Activated CD4-positive, alpha-beta memory T cell treated with anti-CD3 and anti-CD28 coated beads, Interleukin-2, amount 10 ng/mL, durations not matched to agents 7 days and 5 days (primary cell): ENCODE measurements around the gene DHX38. TPM values are rescaled to one million over a fixed set of nuclear protein-coding genes. Genes with fewer than 3 reads are reported as not detected.
A peak's percentile ranks its signal among the peaks of the same experiment; 100 is the strongest.
"Not testable (repeated sequence)": the region's sequence is repeated elsewhere in the genome, so short reads cannot be mapped to it uniquely, and the experiment has no call there.

Experiments
- CTCF ChIA-PET: fragments of 350-600 bp; sonication (Branson Sonifier 250); formaldehyde crosslinking; loops from one replicate; lab custom pipeline; 2021; ENCODE audit warnings: antibody characterized with exemption, inconsistent platforms; lab: Charles Lee
- POLR2A ChIA-PET: fragments of 350-600 bp; sonication (Branson Sonifier 250); formaldehyde crosslinking; loops from one replicate; lab custom pipeline; 2021; ENCODE audit warnings: antibody characterized with exemption; lab: Charles Lee
- DNase-seq: peaks from one replicate; pipeline ENCODE4 v3.0.0-alpha.2; 2020
- H3K27ac Mint-ChIP-seq: one replicate; pipeline ENCODE4 v1.8.0; 2021; ENCODE audit warnings: mild to moderate bottlenecking, mixed read lengths
- H3K27me3 Mint-ChIP-seq: one replicate; pipeline ENCODE4 v1.8.0; 2021; ENCODE audit warnings: mixed read lengths
- H3K36me3 Mint-ChIP-seq: one replicate; pipeline ENCODE4 v1.8.0; 2021; ENCODE audit warnings: low read depth, mixed read lengths
- H3K4me1 Mint-ChIP-seq: one replicate; pipeline ENCODE4 v1.8.0; 2021; ENCODE audit warnings: mixed read lengths
- H3K4me3 Mint-ChIP-seq: one replicate; pipeline ENCODE4 v1.8.0; 2021; ENCODE audit warnings: mild to moderate bottlenecking, mixed read lengths
- H3K9me3 Mint-ChIP-seq: one replicate; pipeline ENCODE4 v1.8.0; 2021; ENCODE audit warnings: mixed read lengths
- total RNA-seq, 2 experiments: library from RNA; stranded (reverse); gene quantifications; one replicate each; pipeline ENCODE4 v1.2.3, GENCODE V29; 2021

Gene DHX38
- total RNA-seq: 10 to 100 TPM; 70.2 to 70.7 TPM

GRCh38 chr16:72093448-72094265, at the start of gene DHX38, which contains the start of gene TXNL4B:
TSS of gene DHX38 (plus strand) at chr16:72093847. CDS start at chr16:72096158, 2,311 bp downstream.
TSS of gene TXNL4B (minus strand) at chr16:72093620. CDS start at chr16:72090749, 2,871 bp downstream.
- H3K27ac Mint-ChIP-seq: peak within 1 kb of the TSS; percentile 95
- H3K4me3 Mint-ChIP-seq: peak within 1 kb of the TSS; percentile 96
- no peaks in the 10 kb centered on the region for H3K27me3 Mint-ChIP-seq
- peaks cover 52% of the 10 kb centered on the region for H3K36me3 Mint-ChIP-seq
- no peaks in the 10 kb centered on the region for H3K9me3 Mint-ChIP-seq
- ChIA-PET POLR2A (interaction anchor here (0.9 to 1.7 kb wide), 13 partner anchors 9 to 571 kb away, joined by 3 to 6 read pairs (median 3); partner anchors contain the start of genes AP1G1 and IST1), CTCF (interaction anchor here (0.8 to 2.9 kb wide), 8 partner anchors 20 to 570 kb away, joined by 3 to 11 read pairs (median 3); partner anchors contain the start of gene HPR)
- peak; percentile 95 for DNase-seq
- peaks cover 43% of the 10 kb centered on the region for H3K4me1 Mint-ChIP-seq

GRCh38 chr16:72044296-72044695, 49.4 kb upstream of the DHX38 start:
- no peak overlapping the region for H3K4me3 Mint-ChIP-seq
- ChIA-PET CTCF (no interaction called here), POLR2A (no interaction called here)
- peaks cover 8% of the 10 kb centered on the region for H3K36me3 Mint-ChIP-seq
- H3K27me3 Mint-ChIP-seq: no peaks in the 10 kb centered on the region
- H3K9me3 Mint-ChIP-seq: peaks cover 6% of the 10 kb centered on the region
- no peak overlapping the region for H3K27ac Mint-ChIP-seq
- H3K4me1 Mint-ChIP-seq: no peaks in the 10 kb centered on the region
- DNase-seq: no peak

GRCh38 chr16:72044825-72045359, 48.8 kb upstream of the DHX38 start:
- Mint-ChIP-seq H3K4me1 (no peaks in the 10 kb centered on the region), H3K36me3 (peaks cover 8% of the 10 kb centered on the region), H3K27ac (no peak overlapping the region), H3K27me3 (no peaks in the 10 kb centered on the region), H3K4me3 (no peak overlapping the region), H3K9me3 (peaks cover 8% of the 10 kb centered on the region)
- ChIA-PET CTCF (no interaction called here), POLR2A (no interaction called here)
- DNase-seq: no peak

- no peaks in the 10 kb centered on the region for H3K4me1 Mint-ChIP-seq
- H3K27ac Mint-ChIP-seq: no peak overlapping the region
- CTCF ChIA-PET: no interaction called here
- no peaks in the 10 kb centered on the region for H3K27me3 Mint-ChIP-seq
- H3K36me3 Mint-ChIP-seq: peaks cover 6% of the 10 kb centered on the region
- POLR2A ChIA-PET: no interaction called here
- peaks cover 11% of the 10 kb centered on the region for H3K9me3 Mint-ChIP-seq
- no peak overlapping the region for H3K4me3 Mint-ChIP-seq
- no peak for DNase-seq
Measured at GRCh38 chr16:72049110-72049509, 44.5 kb upstream of the DHX38 start.

GRCh38 chr16:72050769-72051464, 42.7 kb upstream of the DHX38 start:
- Mint-ChIP-seq H3K27me3 (no peaks in the 10 kb centered on the region), H3K27ac (no peak overlapping the region), H3K4me3 (no peak overlapping the region), H3K4me1 (no peaks in the 10 kb centered on the region), H3K36me3 (peaks cover 6% of the 10 kb centered on the region), H3K9me3 (peaks cover 11% of the 10 kb centered on the region)
- DNase-seq: no peak
- ChIA-PET CTCF (no interaction called here), POLR2A (no interaction called here)

- Mint-ChIP-seq H3K4me1 (no peaks in the 10 kb centered on the region), H3K27ac (no peak overlapping the region), H3K36me3 (peaks cover 6% of the 10 kb centered on the region), H3K27me3 (no peaks in the 10 kb centered on the region), H3K4me3 (no peak overlapping the region), H3K9me3 (peaks cover 11% of the 10 kb centered on the region)
- ChIA-PET POLR2A (no interaction called here), CTCF (no interaction called here)
- DNase-seq: no peak
Measured at GRCh38 chr16:72051818-72052217, 41.8 kb upstream of the DHX38 start.

GRCh38 chr16:72054254-72054847, 39.3 kb upstream of the DHX38 start, which contains the start of gene HP:
TSS of gene HP (plus strand) at chr16:72054505. CDS start at chr16:72054653, 148 bp downstream.
- DNase-seq, H3K27ac Mint-ChIP-seq, POLR2A ChIA-PET, H3K27me3 Mint-ChIP-seq, H3K4me1 Mint-ChIP-seq, H3K9me3 Mint-ChIP-seq, H3K36me3 Mint-ChIP-seq, H3K4me3 Mint-ChIP-seq: not testable (repeated sequence)
- CTCF ChIA-PET: interaction anchor here (1.0 kb wide), 1 partner anchor 18 kb away, joined by 3 read pairs; no protein-coding TSS in a partner anchor

- Mint-ChIP-seq H3K27me3 (no peaks in the 10 kb centered on the region), H3K4me3 (no peak overlapping the region), H3K36me3 (no peaks in the 10 kb centered on the region), H3K27ac (no peak overlapping the region), H3K4me1 (no peaks in the 10 kb centered on the region), H3K9me3 (no peaks in the 10 kb centered on the region)
- POLR2A ChIA-PET: no interaction called here
- CTCF ChIA-PET: no interaction called here
- DNase-seq: no peak
Measured at GRCh38 chr16:72055911-72056310, 37.7 kb upstream of the DHX38 start.

GRCh38 chr16:72057313-72057712, 36.3 kb upstream of the DHX38 start:
- DNase-seq, H3K36me3 Mint-ChIP-seq, H3K4me1 Mint-ChIP-seq, CTCF ChIA-PET, H3K27me3 Mint-ChIP-seq, H3K27ac Mint-ChIP-seq, POLR2A ChIA-PET, H3K9me3 Mint-ChIP-seq, H3K4me3 Mint-ChIP-seq: not testable (repeated sequence)

- H3K4me3 Mint-ChIP-seq, H3K27ac Mint-ChIP-seq, H3K4me1 Mint-ChIP-seq, POLR2A ChIA-PET, H3K27me3 Mint-ChIP-seq, H3K9me3 Mint-ChIP-seq, CTCF ChIA-PET, DNase-seq, H3K36me3 Mint-ChIP-seq: not testable (repeated sequence)
Measured at GRCh38 chr16:72059060-72059459, 34.6 kb upstream of the DHX38 start.

- no peak for DNase-seq
- CTCF ChIA-PET: no interaction called here
- no peaks in the 10 kb centered on the region for H3K4me1 Mint-ChIP-seq
- no peaks in the 10 kb centered on the region for H3K27me3 Mint-ChIP-seq
- H3K36me3 Mint-ChIP-seq: no peaks in the 10 kb centered on the region
- POLR2A ChIA-PET: no interaction called here
- H3K9me3 Mint-ChIP-seq: no peaks in the 10 kb centered on the region
- H3K27ac Mint-ChIP-seq: no peak overlapping the region
- H3K4me3 Mint-ChIP-seq: no peak overlapping the region
Measured at GRCh38 chr16:72060405-72060804, 33.2 kb upstream of the DHX38 start.

GRCh38 chr16:72061564-72061963, 32.1 kb upstream of the DHX38 start:
- H3K27me3 Mint-ChIP-seq: no peaks in the 10 kb centered on the region
- CTCF ChIA-PET: interaction anchor here (0.9 kb wide), 1 partner anchor 39 kb away, joined by 3 read pairs; no protein-coding TSS in a partner anchor
- no peak overlapping the region for H3K4me3 Mint-ChIP-seq
- H3K36me3 Mint-ChIP-seq: no peaks in the 10 kb centered on the region
- H3K4me1 Mint-ChIP-seq: no peaks in the 10 kb centered on the region
- DNase-seq: no peak
- no peak overlapping the region for H3K27ac Mint-ChIP-seq
- POLR2A ChIA-PET: no interaction called here
- H3K9me3 Mint-ChIP-seq: no peaks in the 10 kb centered on the region
